ENCODE data around the gene ZNF804A.

DNA sequence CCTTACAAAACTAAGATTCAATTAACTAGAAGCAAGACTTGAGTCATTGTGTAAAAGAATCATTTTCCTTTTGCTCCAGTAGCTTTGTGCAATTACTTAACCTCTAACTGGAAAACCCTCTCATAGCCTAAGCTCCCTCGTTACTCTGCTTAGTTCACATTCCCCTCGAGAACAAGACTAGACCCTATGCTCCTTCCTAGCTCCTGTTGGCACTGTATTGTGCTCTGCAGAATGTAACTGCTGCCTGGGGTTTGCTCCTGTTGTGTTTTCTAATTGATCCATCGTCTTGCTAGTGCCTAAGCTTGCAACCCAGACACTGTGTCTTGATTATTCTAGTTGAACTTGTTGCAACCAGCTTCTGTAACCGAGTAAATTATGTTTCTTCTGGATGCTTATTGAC lies 347.0 kb downstream of the ZNF804A start:
- TF ChIP-seq, protein P1, sequence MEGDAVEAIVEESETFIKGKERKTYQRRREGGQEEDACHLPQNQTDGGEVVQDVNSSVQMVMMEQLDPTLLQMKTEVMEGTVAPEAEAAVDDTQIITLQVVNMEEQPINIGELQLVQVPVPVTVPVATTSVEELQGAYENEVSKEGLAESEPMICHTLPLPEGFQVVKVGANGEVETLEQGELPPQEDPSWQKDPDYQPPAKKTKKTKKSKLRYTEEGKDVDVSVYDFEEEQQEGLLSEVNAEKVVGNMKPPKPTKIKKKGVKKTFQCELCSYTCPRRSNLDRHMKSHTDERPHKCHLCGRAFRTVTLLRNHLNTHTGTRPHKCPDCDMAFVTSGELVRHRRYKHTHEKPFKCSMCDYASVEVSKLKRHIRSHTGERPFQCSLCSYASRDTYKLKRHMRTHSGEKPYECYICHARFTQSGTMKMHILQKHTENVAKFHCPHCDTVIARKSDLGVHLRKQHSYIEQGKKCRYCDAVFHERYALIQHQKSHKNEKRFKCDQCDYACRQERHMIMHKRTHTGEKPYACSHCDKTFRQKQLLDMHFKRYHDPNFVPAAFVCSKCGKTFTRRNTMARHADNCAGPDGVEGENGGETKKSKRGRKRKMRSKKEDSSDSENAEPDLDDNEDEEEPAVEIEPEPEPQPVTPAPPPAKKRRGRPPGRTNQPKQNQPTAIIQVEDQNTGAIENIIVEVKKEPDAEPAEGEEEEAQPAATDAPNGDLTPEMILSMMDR (IDR thresholded peaks at IDR 0.05; ENCODE audit: low read depth, low read length) = no peak
- TF ChIP-seq POLR2A (IDR thresholded peaks at IDR 0.05; ENCODE audit: extremely low read depth, insufficient read length) = no peak
